GM19328 (cell line): ENCODE measurements around the gene LYPD5.
"Not testable (repeated sequence)": the region's sequence is repeated elsewhere in the genome, so short reads cannot be mapped to it uniquely, and the experiment has no call there.

Experiments
- ATAC-seq: cut with Tn5 transposase; IDR thresholded peaks from one replicate; pipeline ENCODE4 v1.9.1; 2021; ENCODE audit warnings: mild to moderate bottlenecking, moderate library complexity; ENCODE audit not compliant: unreplicated experiment

The LYPD5 gene

GRCh38 chr19:43806848-43807247 lies 4.6 kb upstream of the LYPD5 start:
- no peak for ATAC-seq

- not testable (repeated sequence) for ATAC-seq
Observed at GRCh38 chr19:43806401-43806800, 4.2 kb upstream of the LYPD5 start.

GRCh38 chr19:43804432-43804831 lies 2.2 kb upstream of the LYPD5 start:
- no peak for ATAC-seq

DNA sequence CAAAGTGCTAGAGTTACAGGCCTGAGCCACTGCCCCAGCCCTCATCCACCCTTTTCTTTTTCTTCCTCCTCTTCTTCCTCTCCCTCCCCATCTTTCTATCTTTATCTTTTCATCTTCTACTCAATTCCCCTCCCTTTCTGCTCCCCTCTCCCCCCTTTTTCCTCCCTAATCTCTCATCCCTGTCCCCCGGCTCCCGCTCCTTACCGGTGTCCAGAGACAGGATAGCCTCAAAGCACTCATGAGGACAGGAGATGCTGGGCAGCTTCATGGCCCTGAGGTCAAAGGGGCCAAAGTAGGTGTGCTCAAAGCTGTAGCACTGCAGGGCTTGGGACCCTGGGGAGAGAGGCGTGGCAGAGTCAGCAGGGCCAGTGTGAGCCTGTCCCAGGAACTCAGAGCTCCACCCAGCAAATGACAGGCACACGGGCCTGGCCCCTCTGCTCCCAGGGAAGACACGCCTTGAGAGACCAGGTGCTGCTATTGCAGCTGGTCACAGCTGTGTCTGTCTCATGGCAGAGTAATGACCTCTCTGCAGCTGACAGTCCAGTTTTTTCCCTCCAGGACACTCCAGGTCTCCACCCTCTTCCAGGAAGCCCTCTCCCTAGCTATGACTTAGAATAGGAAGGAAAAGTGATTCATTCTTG lies 2.6 kb downstream of the LYPD5 start:
- ATAC-seq: no peak

DNA sequence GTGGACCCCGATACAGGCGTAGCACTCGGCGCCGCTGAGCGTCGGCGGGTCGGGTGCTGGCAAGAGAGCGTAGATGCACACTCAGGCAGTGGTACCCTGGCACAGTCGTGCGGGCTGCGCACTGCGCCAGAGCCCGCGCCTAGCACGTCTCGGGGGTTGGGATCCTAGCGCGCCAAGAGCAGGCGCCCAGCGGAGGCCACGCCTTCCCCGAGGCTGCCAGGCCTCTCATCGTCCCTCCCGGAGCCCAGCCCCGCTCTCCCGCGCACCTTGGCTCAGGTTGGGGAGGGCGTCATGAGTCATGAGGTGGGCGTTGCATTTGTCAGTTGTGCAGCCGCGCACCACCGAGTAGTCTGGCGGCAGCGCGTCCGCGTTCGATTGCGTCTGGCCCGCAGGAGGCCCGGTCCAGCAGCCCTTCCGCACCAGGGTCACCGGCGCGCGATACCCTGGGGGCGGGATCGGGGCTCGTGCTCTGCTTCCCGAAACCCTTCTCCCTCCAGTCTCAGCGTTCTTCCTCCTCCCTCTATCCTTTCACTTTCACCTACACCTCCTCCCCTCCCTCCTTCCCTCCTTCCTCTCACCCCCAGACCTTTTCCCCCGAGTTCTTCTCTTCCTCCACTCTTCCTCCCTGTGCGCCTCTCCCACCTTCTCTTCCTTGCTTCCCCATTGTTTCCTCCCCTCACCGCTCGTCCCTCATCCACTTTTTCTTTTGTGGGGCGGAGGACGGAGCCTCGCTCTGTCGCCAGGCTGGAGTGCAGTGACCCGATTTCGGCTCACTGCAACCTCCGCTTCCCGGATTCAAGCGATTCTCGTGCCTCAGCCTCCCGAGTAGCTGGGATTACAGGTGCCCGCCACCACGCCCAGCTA lies 3.5 kb downstream of the LYPD5 start:
- ATAC-seq: no peak

- ATAC-seq: no peak
Observed at GRCh38 chr19:43798026-43798545, 4.2 kb downstream of the LYPD5 start.

DNA sequence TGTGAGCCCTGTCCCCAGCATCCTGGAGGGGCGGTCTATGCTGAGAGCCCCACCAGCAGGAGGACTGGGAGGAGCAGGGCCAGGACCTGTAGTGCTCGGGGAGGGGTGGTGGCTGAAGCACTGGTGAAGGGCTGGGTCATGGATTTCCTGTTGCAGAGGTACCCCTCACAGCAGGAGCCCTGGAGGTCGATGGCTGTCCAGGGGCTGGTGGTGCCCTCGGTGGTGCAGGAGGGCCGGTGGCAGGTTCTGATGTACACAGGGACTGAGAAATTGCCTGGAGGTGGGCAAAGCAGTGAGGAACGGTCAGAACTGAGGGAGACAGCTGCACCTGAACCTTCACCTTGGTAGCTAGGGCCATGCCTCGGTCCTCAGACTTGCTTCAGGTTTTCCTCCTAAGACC lies 4.7 kb downstream of the LYPD5 start:
- ATAC-seq: no peak

DNA sequence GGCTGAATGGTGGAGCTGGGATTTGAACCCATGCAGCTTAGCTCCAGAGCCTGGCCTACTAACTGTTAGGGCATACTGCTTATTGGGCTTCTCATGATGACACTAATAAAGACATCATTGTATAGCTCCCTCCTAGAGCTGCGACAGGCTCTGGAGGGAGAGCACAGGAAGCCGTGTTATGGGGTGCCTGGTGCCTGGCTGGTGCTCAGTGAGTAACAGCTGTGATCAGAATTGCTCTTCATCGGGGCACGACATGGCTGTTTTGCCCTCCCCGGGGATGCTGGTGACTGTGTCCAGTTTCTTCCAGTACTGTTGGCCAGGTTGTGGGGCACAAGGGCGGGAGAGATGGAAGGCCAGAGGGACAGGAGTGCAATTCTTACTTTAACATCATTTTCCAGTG lies 5.1 kb downstream of the LYPD5 start:
- ATAC-seq: no peak

DNA sequence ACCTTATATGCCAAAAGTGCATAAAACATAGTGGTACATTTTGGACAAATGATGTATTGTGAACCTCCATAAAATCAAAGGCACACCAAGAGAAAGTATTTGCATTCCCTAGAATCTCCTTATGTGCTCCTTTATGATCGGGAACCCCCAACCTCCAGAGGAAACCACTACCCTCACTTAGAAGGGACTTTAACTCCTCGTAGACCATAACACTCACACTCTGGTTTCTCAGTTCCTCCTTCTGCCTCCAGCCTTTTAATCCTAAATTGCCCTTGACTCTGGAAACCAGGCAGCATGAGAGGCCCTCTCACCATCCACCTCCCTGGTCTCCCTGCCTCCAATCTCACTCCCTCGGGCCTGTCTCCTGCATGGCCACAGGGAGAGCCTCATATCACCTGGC lies 11.7 kb downstream of the LYPD5 start:
- ATAC-seq: no peak

DNA sequence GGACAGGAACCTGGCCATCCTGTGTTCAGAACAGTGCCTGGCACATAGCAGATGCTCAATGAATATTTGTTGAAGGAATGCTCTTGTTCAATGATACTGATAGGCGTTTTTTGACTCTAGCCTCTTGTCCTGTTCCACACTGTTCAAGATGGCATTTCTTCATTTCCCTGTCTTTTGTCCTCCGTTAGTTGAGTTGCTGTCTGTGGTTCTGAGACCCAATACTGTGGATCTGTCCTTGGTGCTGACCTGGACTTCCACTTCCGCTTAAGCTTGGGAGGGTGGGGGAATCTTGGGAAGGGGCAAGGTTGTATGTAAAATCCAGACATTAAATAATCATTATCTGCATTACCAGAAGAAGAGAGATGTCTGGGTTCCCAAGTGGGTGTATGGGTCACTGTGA lies 13.2 kb downstream of the LYPD5 start:
- ATAC-seq: no peak

DNA sequence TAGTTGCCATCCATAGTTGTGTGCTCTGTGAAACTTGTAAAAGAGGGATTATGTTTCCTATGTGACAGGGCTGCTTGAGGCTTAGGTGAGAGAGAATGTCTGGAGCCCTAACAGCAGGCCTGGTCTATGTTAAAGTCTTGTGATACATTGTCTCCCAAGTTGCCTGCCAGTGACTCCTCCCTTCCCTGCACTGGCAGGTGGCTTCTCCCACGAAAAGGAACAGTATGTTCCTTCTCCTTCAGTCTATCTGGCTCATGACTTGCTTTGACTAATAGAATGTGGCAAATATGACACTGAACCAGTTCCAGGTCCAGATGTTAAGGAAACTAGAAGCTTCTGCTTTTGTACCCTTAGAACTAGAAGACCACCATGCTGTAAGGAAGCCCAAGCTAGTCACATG lies 15.6 kb downstream of the LYPD5 start:
- no peak for ATAC-seq

- no peak for ATAC-seq
Observed at GRCh38 chr19:43784981-43785808, 17.1 kb downstream of the LYPD5 start.

DNA sequence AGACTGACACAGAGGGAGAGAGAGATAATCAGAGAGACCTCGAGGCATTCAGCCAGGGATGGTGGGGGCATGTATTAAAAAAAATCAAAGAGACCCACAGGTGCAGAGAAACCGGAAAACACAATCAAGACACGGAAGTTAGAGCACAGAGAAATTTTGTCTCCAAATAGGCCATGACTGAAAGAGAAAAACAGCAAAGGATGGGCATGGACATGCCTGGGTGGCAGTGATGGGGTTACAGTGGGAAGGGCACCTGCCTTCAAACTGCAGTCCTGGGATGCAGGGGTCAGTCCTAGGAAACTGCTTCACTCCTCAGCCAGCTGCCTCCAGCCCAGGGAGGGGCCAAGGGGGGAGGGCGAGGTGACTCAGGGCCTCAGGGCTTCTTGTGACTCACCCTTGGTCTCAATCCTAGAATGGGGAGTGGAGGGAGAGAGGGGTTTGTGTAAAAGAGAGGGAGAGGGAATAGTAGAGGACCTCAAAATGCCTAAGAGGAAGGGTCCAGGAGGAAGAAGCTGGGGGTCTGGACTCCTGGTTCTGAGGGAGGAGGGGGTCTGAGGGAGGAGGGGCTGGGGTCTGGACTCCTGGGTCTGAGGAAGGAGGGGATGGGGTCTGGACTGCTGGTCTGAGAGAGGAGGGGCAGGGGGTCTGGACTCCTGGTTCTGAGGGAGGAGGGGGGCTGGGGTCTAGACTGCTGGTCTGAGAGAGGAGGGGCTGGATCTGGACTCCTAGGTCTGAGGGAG lies 17.8 kb downstream of the LYPD5 start:
- no peak for ATAC-seq

DNA sequence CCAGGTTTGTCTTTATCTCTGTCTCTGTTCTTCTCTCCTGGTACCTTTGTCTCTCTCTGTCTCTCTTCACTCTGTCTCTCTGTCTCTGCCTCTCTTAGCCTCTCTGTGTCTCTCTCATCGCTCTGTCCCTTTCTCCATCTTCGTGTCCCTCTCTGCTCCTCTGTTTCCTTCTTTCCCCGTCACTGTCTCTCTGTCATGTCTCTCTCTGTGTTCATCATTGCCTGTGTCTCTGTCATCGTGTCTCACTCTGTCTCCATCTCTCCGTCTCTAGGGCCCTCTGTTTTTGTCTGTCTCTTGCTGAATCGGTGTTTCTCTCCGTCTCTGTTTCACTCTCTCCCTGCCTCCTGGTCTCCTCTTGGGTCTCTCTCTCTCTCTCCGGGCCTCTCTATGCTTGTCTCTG lies 18.6 kb downstream of the LYPD5 start:
- ATAC-seq: no peak

- no peak for ATAC-seq
Observed at GRCh38 chr19:43782689-43783231, 19.5 kb downstream of the LYPD5 start.

GRCh38 chr19:43782311-43782660 lies 20.0 kb downstream of the LYPD5 start:
- ATAC-seq: no peak

- no peak for ATAC-seq
Observed at GRCh38 chr19:43781630-43782310, 20.5 kb downstream of the LYPD5 start.

GRCh38 chr19:43780706-43781525 lies 21.3 kb downstream of the LYPD5 start, which contains the start of gene KCNN4:
Gene KCNN4, minus strand, starts transcription at chr19:43780973. Its CDS starts 112 bp downstream, at chr19:43780861.
- ATAC-seq: no peak

GRCh38 chr19:43779820-43780219 lies 22.4 kb downstream of the LYPD5 start:
- ATAC-seq: no peak
